Tibial artery (tissue), 4 donors: ENCODE results near the gene PIP4K2A.

ENCODE experiments used
- DNase-seq, 2 donors: peaks; one replicate each; pipeline ENCODE4 v3.0.0-alpha.2; 2019
- H3K27ac ChIP-seq, 2 donors: fragments of 200-600 bp; sonication (generic) in 1 of 2; 1 replicate in 1 of 2; 2 replicates in 1 of 2; pipeline ENCODE4 v1.5.1; 2018 to 2019; ENCODE audit warnings: mild to moderate bottlenecking in 1 of 2
- H3K27me3 ChIP-seq, 2 donors: fragments of 200-600 bp; sonication (generic) in 1 of 2; one replicate each; pipeline versions ENCODE4 v1.5.1 to v1.6.0; 2016 to 2019
- H3K36me3 ChIP-seq, 3 donors: fragments of 200-600 bp; sonication (generic) in 2 of 3; one replicate each; pipeline ENCODE4 v1.5.1; 2016 to 2019; ENCODE audit warnings: mild to moderate bottlenecking in 2 of 3
- H3K4me1 ChIP-seq, 4 donors: fragments of 200-600 bp; sonication (generic) in 2 of 4; 1 replicate in 3 of 4; 2 replicates in 1 of 4; pipeline ENCODE4 v1.5.1; 2016 to 2019
- H3K4me3 ChIP-seq, 2 donors: fragments of 200-600 bp; sonication (generic) in 1 of 2; 1 replicate in 1 of 2; 2 replicates in 1 of 2; pipeline ENCODE4 v1.5.1; 2018 to 2019; ENCODE audit warnings: mild to moderate bottlenecking in 2 of 2
- H3K9me3 ChIP-seq, 3 donors: fragments of 200-600 bp; sonication (generic) in 1 of 3; one replicate each; pipeline ENCODE4 v1.5.1; 2016 to 2019
- CTCF ChIP-seq, 2 experiments: fragments of 200-600 bp in 1 of 2; fragments of 450-650 bp in 1 of 2; IDR thresholded peaks; one replicate each; pipeline ENCODE4 v1.5.1; 2017 to 2019; ENCODE audit warnings: antibody characterized with exemption in 2 of 2, mild to moderate bottlenecking in 1 of 2, moderate library complexity in 1 of 2
- intact Hi-C: fragments of 100-400 bp; cut with DNase I; formaldehyde crosslinking; loops from one replicate; pipeline ENCODE4 v1.15.0; 2023; ENCODE audit warnings: low total_unique reads

Gene PIP4K2A

GRCh38 chr10:22714479-22715289 lies at the start of gene PIP4K2A:
Gene PIP4K2A, minus strand, starts transcription at chr10:22714578. Its CDS starts 252 bp downstream, at chr10:22714326.
- Histone ChIP-seq H3K27ac (peak within 1 kb of the TSS; percentile 84 to 86), H3K36me3 (no peaks in the 10 kb centered on the region), H3K4me3 (peak within 1 kb of the TSS; percentile 97 to 98), H3K27me3 (no peaks in the 10 kb centered on the region), H3K4me1 (peaks cover 0 to 27% (median 19%) of the 10 kb centered on the region in 4 donors), H3K9me3 (no peaks in the 10 kb centered on the region)
- TF ChIP-seq CTCF (IDR thresholded peaks at IDR 0.05), result no peak
- peak; percentile 57 to 82 for DNase-seq
- intact Hi-C loops, result loop anchor here (5.0 to 10.0 kb wide), 3 partner anchors 130 to 723 kb away; partner anchors contain the start of genes MSRB2 and OTUD1

GRCh38 chr10:22761569-22762220 lies 47.3 kb upstream of the PIP4K2A start:
- Histone ChIP-seq H3K27me3 (no peaks in the 10 kb centered on the region), H3K27ac (no peak overlapping the region), H3K4me3 (no peak overlapping the region), H3K36me3 (no peaks in the 10 kb centered on the region), H3K4me1 (peaks cover 0 to 27% (median 13%) of the 10 kb centered on the region in 4 donors), H3K9me3 (no peaks in the 10 kb centered on the region)
- TF ChIP-seq CTCF (IDR thresholded peaks at IDR 0.05), result no peak
- intact Hi-C loops, result no loop called here
- no peak for DNase-seq

- Histone ChIP-seq H3K9me3 (no peaks in the 10 kb centered on the region), H3K36me3 (no peaks in the 10 kb centered on the region), H3K4me3 (no peak overlapping the region), H3K27me3 (no peaks in the 10 kb centered on the region), H3K4me1 (peaks cover 0 to 12% (median 9%) of the 10 kb centered on the region in 4 donors), H3K27ac (no peak overlapping the region)
- DNase-seq, result no peak
- intact Hi-C loops, result no loop called here
- TF ChIP-seq CTCF (IDR thresholded peaks at IDR 0.05), result no peak
Observed at GRCh38 chr10:22760025-22760424, 45.6 kb upstream of the PIP4K2A start.

GRCh38 chr10:22758867-22759266 lies 44.5 kb upstream of the PIP4K2A start:
- H3K4me3 ChIP-seq, result no peak overlapping the region
- H3K36me3 ChIP-seq, result no peaks in the 10 kb centered on the region
- no peaks in the 10 kb centered on the region for H3K4me1 ChIP-seq
- no peak for DNase-seq
- no peaks in the 10 kb centered on the region for H3K9me3 ChIP-seq
- no peak for TF ChIP-seq CTCF (IDR thresholded peaks at IDR 0.05)
- H3K27ac ChIP-seq, result no peak overlapping the region
- intact Hi-C loops, result no loop called here
- H3K27me3 ChIP-seq, result no peaks in the 10 kb centered on the region

GRCh38 chr10:22754296-22754695 lies 39.9 kb upstream of the PIP4K2A start:
- Histone ChIP-seq H3K36me3 (no peaks in the 10 kb centered on the region), H3K4me1 (no peaks in the 10 kb centered on the region), H3K9me3 (no peaks in the 10 kb centered on the region), H3K27ac (no peak overlapping the region), H3K4me3 (no peak overlapping the region), H3K27me3 (no peaks in the 10 kb centered on the region)
- DNase-seq, result no peak
- TF ChIP-seq CTCF (IDR thresholded peaks at IDR 0.05), result no peak
- intact Hi-C loops, result no loop called here
